GM13976 (cell line): Measurements from ENCODE around the gene MCCD1.
"Not testable (repeated sequence)": the region's sequence is repeated elsewhere in the genome, so short reads cannot be mapped to it uniquely, and the experiment has no call there.

Experiments
- DNase-seq: peaks from one replicate; pipeline ENCODE4 v3.0.0; 2012; ENCODE audit warnings: low spot score
- CTCF ChIP-seq: IDR thresholded peaks from 2 replicates; pipeline ENCODE4 v1.5.1; 2012; ENCODE audit warnings: borderline replicate concordance, mild to moderate bottlenecking; ENCODE audit not compliant: insufficient read depth; ENCODE audit errors: extremely low read depth, missing control alignments, control extremely low read depth
- in situ Hi-C: fragments of 300-500 bp; cut with MboI; formaldehyde crosslinking; loops from one replicate; pipeline ENCODE4 v1.12.0; 2022; ENCODE audit warnings: low sequenced_read_pairs, mixed read lengths, inconsistent platforms; ENCODE audit not compliant: unreplicated experiment

Gene MCCD1

DNA sequence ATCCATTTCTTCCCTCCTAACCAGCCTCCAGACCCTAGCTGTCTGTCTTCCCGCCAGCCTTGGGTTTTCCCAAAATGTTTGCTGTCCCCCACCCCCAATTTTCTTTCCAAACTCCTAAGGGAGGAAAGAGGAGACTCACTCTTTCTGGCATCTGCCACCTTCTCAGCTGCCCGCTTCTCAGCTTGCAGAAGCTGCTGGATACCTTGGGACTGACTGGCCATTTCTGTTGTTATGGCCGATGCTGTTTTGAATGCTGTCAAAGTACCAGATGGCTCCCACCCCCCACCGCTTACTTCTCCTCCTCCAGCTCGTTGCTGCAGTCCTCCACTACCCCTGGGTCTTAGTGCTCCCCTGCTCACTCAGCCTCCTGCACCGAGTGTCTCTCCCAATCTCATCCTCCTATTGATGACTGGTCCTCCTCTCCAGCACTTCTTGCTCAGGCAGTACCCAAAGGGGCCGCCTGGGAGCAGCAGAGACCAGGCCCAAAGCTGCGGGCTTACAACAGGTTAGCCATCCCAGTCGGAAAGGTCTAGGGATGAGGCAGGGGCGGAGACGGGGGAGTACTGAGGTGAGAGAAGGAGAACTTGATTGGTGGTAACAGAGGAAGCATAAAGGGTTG lies 17.7 kb downstream of the MCCD1 start, which contains the start of gene ATP6V1G2:
Gene ATP6V1G2 (minus strand): TSS at position 270 of the 619 bp plus-strand sequence. CDS start 49 bp downstream, at position 221.
- in situ Hi-C loops, result loop anchor here (5.0 kb wide), 1 partner anchor 51 kb away; no protein-coding TSS in a partner anchor

GRCh38 chr6:31546958-31547726 lies 18.4 kb downstream of the MCCD1 start, which contains the start of gene NFKBIL1:
Gene NFKBIL1 (plus strand): TSS chr6:31547608. CDS start chr6:31547695, 87 bp downstream.
- DNase-seq, result peak; percentile 90
- no peak for TF ChIP-seq CTCF
- in situ Hi-C loops, result loop anchor here (5.0 kb wide), 1 partner anchor 50 kb away; no protein-coding TSS in a partner anchor

More for the DNA sequence above, 17.7 kb downstream of the MCCD1 start, which contains the start of gene ATP6V1G2:
- TF ChIP-seq CTCF, result peak; percentile 97
- peak; percentile 74 for DNase-seq

DNA sequence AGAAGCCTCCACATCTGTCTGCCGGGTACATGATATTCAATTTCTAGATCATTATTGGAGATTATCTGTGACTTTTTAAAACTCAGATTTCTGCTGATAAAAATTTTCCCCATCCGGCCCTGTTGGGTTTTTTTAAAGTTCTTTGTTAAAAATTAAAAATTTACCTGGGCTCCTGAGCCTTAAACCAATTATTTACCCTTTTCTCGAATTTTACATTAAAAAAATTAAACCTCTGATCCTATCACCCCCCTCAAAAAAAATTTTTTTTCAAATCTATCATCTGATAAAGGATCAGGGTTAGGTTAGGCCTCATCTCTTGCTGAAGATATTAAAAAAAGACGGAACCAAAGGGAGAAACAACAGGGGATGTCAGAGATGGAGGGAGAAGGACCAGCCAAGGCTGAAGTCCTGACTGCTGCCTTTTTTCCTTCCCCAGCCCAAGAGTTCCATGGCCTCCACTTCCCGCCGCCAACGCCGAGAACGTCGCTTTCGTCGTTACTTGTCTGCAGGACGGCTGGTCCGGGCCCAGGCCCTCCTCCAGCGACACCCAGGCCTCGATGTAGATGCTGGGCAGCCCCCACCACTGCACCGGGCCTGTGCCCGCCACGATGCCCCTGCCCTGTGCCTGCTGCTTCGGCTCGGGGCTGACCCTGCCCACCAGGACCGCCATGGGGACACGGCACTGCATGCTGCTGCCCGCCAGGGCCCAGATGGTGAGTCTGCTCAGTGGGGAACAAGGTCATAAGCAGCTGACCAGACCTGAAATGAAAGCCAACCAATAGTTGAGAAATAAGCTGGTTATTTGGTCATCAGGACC lies 19.2 kb downstream of the MCCD1 start:
- DNase-seq, result no peak
- no peak for TF ChIP-seq CTCF
- in situ Hi-C loops, result loop anchor here (5.0 kb wide), 1 partner anchor 49 kb away; no protein-coding TSS in a partner anchor

DNA sequence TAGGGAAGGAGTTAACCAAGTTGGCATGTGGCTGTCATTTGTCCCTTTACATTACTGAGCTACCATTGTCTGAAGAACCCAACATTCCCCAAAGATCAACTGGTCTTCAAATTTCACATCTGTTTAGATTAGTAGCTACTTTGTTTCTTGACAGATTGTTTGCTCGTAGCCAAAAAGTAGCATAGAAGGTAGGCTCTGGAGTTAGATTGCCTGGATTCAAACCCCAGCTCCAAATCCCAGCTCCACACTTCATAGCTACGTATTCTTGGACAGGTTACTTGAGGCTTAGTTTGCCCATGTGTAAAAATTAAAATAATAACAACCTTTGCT lies 19.7 kb downstream of the MCCD1 start:
- DNase-seq, result no peak
- in situ Hi-C loops, result loop anchor here (5.0 kb wide), 1 partner anchor 49 kb away; no protein-coding TSS in a partner anchor
- no peak for TF ChIP-seq CTCF

DNA sequence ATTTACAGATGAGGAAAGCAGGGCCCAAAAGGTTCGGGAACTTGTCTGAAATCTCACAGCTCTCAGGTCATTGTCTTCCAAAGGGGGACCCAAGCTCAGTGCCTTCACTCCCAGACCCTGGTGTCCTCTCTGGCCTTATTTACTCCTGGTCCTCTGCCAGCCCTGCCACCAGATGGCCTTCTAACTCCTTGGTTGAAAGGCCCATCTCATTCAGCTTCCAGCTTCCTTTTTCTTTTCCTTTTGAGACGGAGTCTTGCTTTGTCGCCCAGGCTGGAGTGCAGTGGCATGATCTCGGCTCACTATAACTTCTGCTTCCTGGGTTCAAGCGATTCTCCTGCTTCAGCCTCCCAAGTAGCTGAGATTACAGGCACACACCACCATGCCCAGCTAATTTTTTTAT lies 22.6 kb downstream of the MCCD1 start:
- DNase-seq, result peak; percentile 69
- in situ Hi-C loops, result not testable (repeated sequence)
- TF ChIP-seq CTCF, result peak; percentile 84

DNA sequence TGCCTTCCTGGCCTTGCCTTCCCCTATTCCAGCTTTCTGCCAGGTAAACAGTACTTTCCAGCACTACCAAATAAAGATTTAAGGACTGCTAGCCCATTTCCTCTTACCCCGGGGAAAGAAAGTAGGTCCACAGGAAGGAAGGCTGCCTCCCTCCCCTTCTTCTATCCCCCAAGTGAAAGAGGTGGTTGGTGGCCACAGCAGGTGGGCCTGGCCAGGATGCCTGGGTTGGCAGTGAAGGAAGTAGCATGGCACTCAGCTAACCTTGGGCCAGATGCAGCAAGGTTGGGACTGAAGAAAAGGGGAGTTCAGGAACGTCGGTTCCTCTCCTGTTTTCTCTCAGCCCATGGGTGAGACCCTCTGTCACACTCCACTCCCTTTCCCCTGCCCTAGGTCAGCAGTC lies 27.5 kb downstream of the MCCD1 start:
- in situ Hi-C loops, result no loop called here
- no peak for DNase-seq
- no peak for TF ChIP-seq CTCF
